Measurements from ENCODE around the gene INSIG2. TPM values are rescaled to one million over a fixed set of nuclear protein-coding genes. Genes with fewer than 3 reads are reported as not detected.

The INSIG2 gene
- total RNA-seq, 1 experiment from 2014 or later = 8.7 TPM

DNA sequence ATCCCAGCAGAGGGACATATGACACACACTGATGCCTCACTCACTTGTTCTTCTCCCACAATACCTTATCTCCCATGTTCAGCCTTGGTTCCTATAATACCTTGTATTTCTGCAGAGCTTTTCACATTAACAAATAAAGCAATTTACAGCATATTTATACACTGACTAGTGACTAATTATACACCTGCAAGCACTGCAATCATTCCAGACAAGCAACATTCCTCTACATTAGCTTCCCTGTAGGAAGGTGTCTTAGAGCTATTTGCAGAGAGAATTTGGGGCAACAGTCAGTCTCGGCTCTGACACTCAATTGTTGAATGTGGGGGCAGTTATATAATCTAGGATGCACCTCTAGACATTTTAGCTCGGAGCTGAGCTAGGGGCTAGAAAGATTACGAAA, 9.5 kb upstream of the INSIG2 start:
- Histone ChIP-seq H3K23me2 (ENCODE audit: insufficient read length, low read depth, low read length, poor library complexity, severe bottlenecking) (no peaks in the 10 kb centered on the region), H2BK5ac (ENCODE audit: insufficient read length, low read length) (no peak overlapping the region), H2BK120ac (ENCODE audit: low read depth, low read length, poor library complexity, severe bottlenecking) (no peak overlapping the region), H3K4me1 (ENCODE audit: insufficient read depth, low read length) (no peaks in the 10 kb centered on the region), H3K79me1 (ENCODE audit: insufficient read depth, low read depth, low read length, poor library complexity, severe bottlenecking) (no peaks in the 10 kb centered on the region), H3K9me3 (ENCODE audit: control insufficient read depth, low read depth, low read length) (no peaks in the 10 kb centered on the region), H3K23ac (ENCODE audit: insufficient read length, low read depth, low read length) (no peak overlapping the region), H2BK12ac (ENCODE audit: insufficient read length, low read depth, low read length) (no peak overlapping the region), H3K4ac (ENCODE audit: low read depth, low read length) (no peak overlapping the region), H3K27me3 (ENCODE audit: insufficient read depth, low read length) (no peaks in the 10 kb centered on the region), H3K27ac (ENCODE audit: insufficient read length, low read depth, low read length) (no peak overlapping the region), H3K4me2 (ENCODE audit: insufficient read depth, insufficient read length, low read length) (no peak overlapping the region), H3K56ac (ENCODE audit: insufficient read length, low read depth, low read length) (no peak overlapping the region), H4K8ac (replicated peaks; ENCODE audit: insufficient read length, low read depth, low read length) (no peak overlapping the region), H3K9ac (ENCODE audit: extremely low read depth, insufficient read length, low read length) (no peak overlapping the region), H4K5ac (ENCODE audit: insufficient read length, low read depth, low read length) (no peak overlapping the region), H4K91ac (ENCODE audit: insufficient read length, low read depth, low read length) (no peak overlapping the region), H2BK15ac (ENCODE audit: low read depth, low read length) (no peak overlapping the region), H2AK5ac (ENCODE audit: insufficient read length, low read length) (no peak overlapping the region), H4K20me1 (ENCODE audit: control insufficient read depth, insufficient read depth, insufficient read length) (no peaks in the 10 kb centered on the region), H2BK20ac (ENCODE audit: low read depth, low read length, poor library complexity, severe bottlenecking) (no peak overlapping the region), H3K14ac (ENCODE audit: insufficient read depth, low read length) (no peak overlapping the region), H3K18ac (ENCODE audit: insufficient read length, low read depth, low read length) (no peak overlapping the region), H2AFZ (ENCODE audit: low read length) (no peak overlapping the region), H3K79me2 (ENCODE audit: insufficient read depth, low read length) (no peaks in the 10 kb centered on the region), H3T11ph (ENCODE audit: low read length) (no peak overlapping the region)
- no peak overlapping the region for H3K4me3 Mint-ChIP-seq
- H3K36me3 Mint-ChIP-seq (ENCODE audit: insufficient read depth in 1 of 3, low read depth in 3 of 3) = no peaks in the 10 kb centered on the region
- H3K27ac Mint-ChIP-seq = no peak overlapping the region
- no peaks in the 10 kb centered on the region for H3K9me3 Mint-ChIP-seq
- H3K27me3 Mint-ChIP-seq (ENCODE audit: low read depth) = peaks cover 5% of the 10 kb centered on the region
- TF ChIP-seq, protein P1, sequence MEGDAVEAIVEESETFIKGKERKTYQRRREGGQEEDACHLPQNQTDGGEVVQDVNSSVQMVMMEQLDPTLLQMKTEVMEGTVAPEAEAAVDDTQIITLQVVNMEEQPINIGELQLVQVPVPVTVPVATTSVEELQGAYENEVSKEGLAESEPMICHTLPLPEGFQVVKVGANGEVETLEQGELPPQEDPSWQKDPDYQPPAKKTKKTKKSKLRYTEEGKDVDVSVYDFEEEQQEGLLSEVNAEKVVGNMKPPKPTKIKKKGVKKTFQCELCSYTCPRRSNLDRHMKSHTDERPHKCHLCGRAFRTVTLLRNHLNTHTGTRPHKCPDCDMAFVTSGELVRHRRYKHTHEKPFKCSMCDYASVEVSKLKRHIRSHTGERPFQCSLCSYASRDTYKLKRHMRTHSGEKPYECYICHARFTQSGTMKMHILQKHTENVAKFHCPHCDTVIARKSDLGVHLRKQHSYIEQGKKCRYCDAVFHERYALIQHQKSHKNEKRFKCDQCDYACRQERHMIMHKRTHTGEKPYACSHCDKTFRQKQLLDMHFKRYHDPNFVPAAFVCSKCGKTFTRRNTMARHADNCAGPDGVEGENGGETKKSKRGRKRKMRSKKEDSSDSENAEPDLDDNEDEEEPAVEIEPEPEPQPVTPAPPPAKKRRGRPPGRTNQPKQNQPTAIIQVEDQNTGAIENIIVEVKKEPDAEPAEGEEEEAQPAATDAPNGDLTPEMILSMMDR (conservative IDR thresholded peaks at IDR 0.05) = no peak
- whole genome bisulfite sequencing (ENCODE audit: extremely low coverage, insufficient read length, low lambda C conversion rate) = no CpG with 5 or more reads among the region's 3 CpGs
- DNase-seq = no peak
- H3K4me1 Mint-ChIP-seq = peaks cover 6 to 8% of the 10 kb centered on the region in 2 experiments

All from H9 (cell line).